ENCODE measurements around the gene TM4SF1. TPM values are rescaled to one million over a fixed set of nuclear protein-coding genes. Genes with fewer than 3 reads are reported as not detected.

The TM4SF1 gene
- total and polyA plus RNA-seq, 2 experiments from 2014 or later: 0.10 to 0.74 TPM

- no peak for ATAC-seq
- Histone ChIP-seq H4K20me1 (replicated peaks; ENCODE audit: insufficient read depth) (no peaks in the 10 kb centered on the region), H3K79me2 (replicated peaks; ENCODE audit: insufficient read depth) (no peaks in the 10 kb centered on the region), H3K9me2 (ENCODE audit: insufficient read depth) (0 out of 2 replicates have a peak, but pooled peaks cover 3% of the 10 kb centered on the region), H3F3A (replicated peaks; ENCODE audit: low read depth) (no peaks in the 10 kb centered on the region), H3K4me2 (no peak overlapping the region), H3K4me3 (no peak overlapping the region), H3K4me1 (ENCODE audit: insufficient read depth) (peaks cover 18% of the 10 kb centered on the region), H2AFZ (no peak overlapping the region; the same call in 1 of the 2 replicates), H3K27me3 (ENCODE audit: insufficient read depth) (no peaks in the 10 kb centered on the region), H3K27ac (ENCODE audit: low read depth) (no peak overlapping the region), H3K36me3 (ENCODE audit: insufficient read depth) (no peaks in the 10 kb centered on the region)
- Mint-ChIP-seq H3K9me3 (no peaks in the 10 kb centered on the region), H3K27me3 (ENCODE audit: insufficient read depth, low read depth, poor library complexity) (no peaks in the 10 kb centered on the region), H3K4me3 (no peak overlapping the region), H3K36me3 (ENCODE audit: low read depth) (no peaks in the 10 kb centered on the region), H3K27ac (no peak overlapping the region), H3K4me1 (peaks cover 16% of the 10 kb centered on the region)
- no peak for DNase-seq (ENCODE audit: low spot score)
- no peak for TF ChIP-seq JUNB (IDR thresholded peaks at IDR 0.05; ENCODE audit: unreplicated experiment)
- no peak for TF ChIP-seq CTCF (conservative IDR thresholded peaks at IDR 0.05; ENCODE audit: low read depth in 2 of 2)
- TF ChIP-seq CREB1 (CRISPR knock-in tag; IDR thresholded peaks at IDR 0.05; ENCODE audit: low read depth): no peak
- no peak for TF ChIP-seq ZNF331 (CRISPR knock-in tag; IDR thresholded peaks at IDR 0.05; ENCODE audit: low read depth)
- TF ChIP-seq, protein P1, sequence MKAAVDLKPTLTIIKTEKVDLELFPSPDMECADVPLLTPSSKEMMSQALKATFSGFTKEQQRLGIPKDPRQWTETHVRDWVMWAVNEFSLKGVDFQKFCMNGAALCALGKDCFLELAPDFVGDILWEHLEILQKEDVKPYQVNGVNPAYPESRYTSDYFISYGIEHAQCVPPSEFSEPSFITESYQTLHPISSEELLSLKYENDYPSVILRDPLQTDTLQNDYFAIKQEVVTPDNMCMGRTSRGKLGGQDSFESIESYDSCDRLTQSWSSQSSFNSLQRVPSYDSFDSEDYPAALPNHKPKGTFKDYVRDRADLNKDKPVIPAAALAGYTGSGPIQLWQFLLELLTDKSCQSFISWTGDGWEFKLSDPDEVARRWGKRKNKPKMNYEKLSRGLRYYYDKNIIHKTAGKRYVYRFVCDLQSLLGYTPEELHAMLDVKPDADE (IDR thresholded peaks at IDR 0.05): no peak
- TF ChIP-seq, protein P2, sequence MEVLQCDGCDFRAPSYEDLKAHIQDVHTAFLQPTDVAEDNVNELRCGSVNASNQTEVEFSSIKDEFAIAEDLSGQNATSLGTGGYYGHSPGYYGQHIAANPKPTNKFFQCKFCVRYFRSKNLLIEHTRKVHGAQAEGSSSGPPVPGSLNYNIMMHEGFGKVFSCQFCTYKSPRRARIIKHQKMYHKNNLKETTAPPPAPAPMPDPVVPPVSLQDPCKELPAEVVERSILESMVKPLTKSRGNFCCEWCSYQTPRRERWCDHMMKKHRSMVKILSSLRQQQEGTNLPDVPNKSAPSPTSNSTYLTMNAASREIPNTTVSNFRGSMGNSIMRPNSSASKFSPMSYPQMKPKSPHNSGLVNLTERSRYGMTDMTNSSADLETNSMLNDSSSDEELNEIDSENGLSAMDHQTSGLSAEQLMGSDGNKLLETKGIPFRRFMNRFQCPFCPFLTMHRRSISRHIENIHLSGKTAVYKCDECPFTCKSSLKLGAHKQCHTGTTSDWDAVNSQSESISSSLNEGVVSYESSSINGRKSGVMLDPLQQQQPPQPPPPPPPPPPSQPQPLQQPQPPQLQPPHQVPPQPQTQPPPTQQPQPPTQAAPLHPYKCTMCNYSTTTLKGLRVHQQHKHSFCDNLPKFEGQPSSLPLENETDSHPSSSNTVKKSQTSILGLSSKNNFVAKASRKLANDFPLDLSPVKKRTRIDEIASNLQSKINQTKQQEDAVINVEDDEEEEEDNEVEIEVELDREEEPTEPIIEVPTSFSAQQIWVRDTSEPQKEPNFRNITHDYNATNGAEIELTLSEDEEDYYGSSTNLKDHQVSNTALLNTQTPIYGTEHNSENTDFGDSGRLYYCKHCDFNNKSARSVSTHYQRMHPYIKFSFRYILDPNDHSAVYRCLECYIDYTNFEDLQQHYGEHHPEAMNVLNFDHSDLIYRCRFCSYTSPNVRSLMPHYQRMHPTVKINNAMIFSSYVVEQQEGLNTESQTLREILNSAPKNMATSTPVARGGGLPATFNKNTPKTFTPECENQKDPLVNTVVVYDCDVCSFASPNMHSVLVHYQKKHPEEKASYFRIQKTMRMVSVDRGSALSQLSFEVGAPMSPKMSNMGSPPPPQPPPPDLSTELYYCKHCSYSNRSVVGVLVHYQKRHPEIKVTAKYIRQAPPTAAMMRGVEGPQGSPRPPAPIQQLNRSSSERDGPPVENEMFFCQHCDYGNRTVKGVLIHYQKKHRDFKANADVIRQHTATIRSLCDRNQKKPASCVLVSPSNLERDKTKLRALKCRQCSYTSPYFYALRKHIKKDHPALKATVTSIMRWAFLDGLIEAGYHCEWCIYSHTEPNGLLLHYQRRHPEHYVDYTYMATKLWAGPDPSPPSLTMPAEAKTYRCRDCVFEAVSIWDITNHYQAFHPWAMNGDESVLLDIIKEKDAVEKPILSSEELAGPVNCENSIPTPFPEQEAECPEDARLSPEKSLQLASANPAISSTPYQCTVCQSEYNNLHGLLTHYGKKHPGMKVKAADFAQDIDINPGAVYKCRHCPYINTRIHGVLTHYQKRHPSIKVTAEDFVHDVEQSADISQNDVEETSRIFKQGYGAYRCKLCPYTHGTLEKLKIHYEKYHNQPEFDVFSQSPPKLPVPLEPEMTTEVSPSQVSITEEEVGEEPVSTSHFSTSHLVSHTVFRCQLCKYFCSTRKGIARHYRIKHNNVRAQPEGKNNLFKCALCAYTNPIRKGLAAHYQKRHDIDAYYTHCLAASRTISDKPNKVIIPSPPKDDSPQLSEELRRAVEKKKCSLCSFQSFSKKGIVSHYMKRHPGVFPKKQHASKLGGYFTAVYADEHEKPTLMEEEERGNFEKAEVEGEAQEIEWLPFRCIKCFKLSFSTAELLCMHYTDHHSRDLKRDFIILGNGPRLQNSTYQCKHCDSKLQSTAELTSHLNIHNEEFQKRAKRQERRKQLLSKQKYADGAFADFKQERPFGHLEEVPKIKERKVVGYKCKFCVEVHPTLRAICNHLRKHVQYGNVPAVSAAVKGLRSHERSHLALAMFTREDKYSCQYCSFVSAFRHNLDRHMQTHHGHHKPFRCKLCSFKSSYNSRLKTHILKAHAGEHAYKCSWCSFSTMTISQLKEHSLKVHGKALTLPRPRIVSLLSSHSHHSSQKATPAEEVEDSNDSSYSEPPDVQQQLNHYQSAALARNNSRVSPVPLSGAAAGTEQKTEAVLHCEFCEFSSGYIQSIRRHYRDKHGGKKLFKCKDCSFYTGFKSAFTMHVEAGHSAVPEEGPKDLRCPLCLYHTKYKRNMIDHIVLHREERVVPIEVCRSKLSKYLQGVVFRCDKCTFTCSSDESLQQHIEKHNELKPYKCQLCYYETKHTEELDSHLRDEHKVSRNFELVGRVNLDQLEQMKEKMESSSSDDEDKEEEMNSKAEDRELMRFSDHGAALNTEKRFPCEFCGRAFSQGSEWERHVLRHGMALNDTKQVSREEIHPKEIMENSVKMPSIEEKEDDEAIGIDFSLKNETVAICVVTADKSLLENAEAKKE (CRISPR knock-in tag; IDR thresholded peaks at IDR 0.05): no peak
Measured at GRCh38 chr3:149330609-149331331, 46.7 kb downstream of the TM4SF1 start.
